D721Med (cell line): ENCODE measurements around the gene C4orf17.
"Not testable (repeated sequence)": the region's sequence is repeated elsewhere in the genome, so short reads cannot be mapped to it uniquely, and the experiment has no call there.

Source experiments
- DNase-seq: peaks from one replicate; pipeline ENCODE4 v3.0.0; 2011; ENCODE audit warnings: low spot score; ENCODE audit not compliant: insufficient read length
- FAIRE-seq: peaks from 2 replicates; lab custom pipeline; 2011; peaks lifted over from hg19 to GRCh38; lab: Jason Lieb, UNC
- CTCF ChIP-seq: IDR thresholded peaks from 2 replicates; pipeline ENCODE4 v1.5.1; 2012; ENCODE audit warnings: mild to moderate bottlenecking, control low read depth; ENCODE audit not compliant: insufficient read depth; ENCODE audit errors: missing control alignments

Gene C4orf17

GRCh38 chr4:99471896-99472295 lies 38.9 kb upstream of the C4orf17 start:
- TF ChIP-seq CTCF = no peak
- DNase-seq = no peak
- FAIRE-seq = no peak

GRCh38 chr4:99473131-99473530 lies 37.7 kb upstream of the C4orf17 start:
- no peak for DNase-seq
- TF ChIP-seq CTCF = no peak
- FAIRE-seq = no peak

GRCh38 chr4:99483636-99484035 lies 27.2 kb upstream of the C4orf17 start:
- FAIRE-seq = no peak
- TF ChIP-seq CTCF = no peak
- DNase-seq = no peak

- no peak for TF ChIP-seq CTCF
- DNase-seq (no peak), FAIRE-seq (no peak)
These were observed 25.6 kb upstream of the C4orf17 start for GRCh38 chr4:99485212-99485611.

- not testable (repeated sequence) for DNase-seq
These were observed 24.2 kb upstream of the C4orf17 start for GRCh38 chr4:99486648-99487047.

GRCh38 chr4:99490286-99490685 lies 20.5 kb upstream of the C4orf17 start:
- DNase-seq (no peak), FAIRE-seq (no peak)
- no peak for TF ChIP-seq CTCF

More at GRCh38 chr4:99486648-99487047, 24.2 kb upstream of the C4orf17 start:
- FAIRE-seq = not testable (repeated sequence)

GRCh38 chr4:99504804-99505502 lies 5.9 kb upstream of the C4orf17 start:
- no peak for TF ChIP-seq CTCF
- DNase-seq = no peak
- FAIRE-seq = no peak
